WTC11 (cell line): Measurements from ENCODE around the gene ATP5ME. TPM values are rescaled to one million over a fixed set of nuclear protein-coding genes. Genes with fewer than 3 reads are reported as not detected.

ENCODE experiments used
- ATAC-seq: fragments of 200-7000 bp; cut with Tn5 transposase; 2 replicates; pipeline ENCODE4 v1.10.0; 2021; ENCODE audit warnings: mild to moderate bottlenecking, moderate library complexity
- CTCF ChIA-PET: fragments of 300-600 bp; sonication (Branson Sonifier 250); formaldehyde crosslinking; loops from one replicate; lab custom pipeline; 2021; ENCODE audit warnings: antibody characterized with exemption; lab: Charles Lee
- POLR2A ChIA-PET: fragments of 350-600 bp; sonication (Branson Sonifier 250); formaldehyde crosslinking; loops from one replicate; lab custom pipeline; 2021; ENCODE audit warnings: antibody characterized with exemption; lab: Charles Lee
- DNase-seq: peaks from one replicate; pipeline ENCODE4 v3.0.0; 2021; ENCODE audit warnings: low spot score
- H3K27ac Mint-ChIP-seq: 2 replicates; pipeline ENCODE4 v1.8.0; 2021; ENCODE audit warnings: mixed read lengths
- H3K27me3 Mint-ChIP-seq: 2 replicates; pipeline ENCODE4 v1.8.0; 2021; ENCODE audit warnings: low read depth, mild to moderate bottlenecking, moderate library complexity, mixed read lengths
- H3K36me3 Mint-ChIP-seq: 2 replicates; pipeline ENCODE4 v1.8.0; 2021; ENCODE audit warnings: mixed read lengths
- H3K4me1 Mint-ChIP-seq: 2 replicates; pipeline ENCODE4 v1.8.0; 2022; ENCODE audit warnings: mixed read lengths
- H3K4me3 Mint-ChIP-seq: 2 replicates; pipeline ENCODE4 v1.8.0; 2021; ENCODE audit warnings: mild to moderate bottlenecking, moderate library complexity, mixed read lengths
- H3K9me3 Mint-ChIP-seq: 2 replicates; pipeline ENCODE4 v1.8.0; 2021; ENCODE audit warnings: mixed read lengths
- CBFB ChIP-seq: sonication (generic); formaldehyde crosslinking; IDR thresholded peaks from 2 replicates; pipeline ENCODE4 v1.8.1; 2022; ENCODE audit warnings: mild to moderate bottlenecking, low read depth, missing genetic modification reagents
- ERG ChIP-seq: fragments of 250-450 bp; sonication (Bioruptor Pico); IDR thresholded peaks from 2 replicates; pipeline ENCODE4 v1.8.0; 2021; ENCODE audit warnings: mild to moderate bottlenecking
- ESRRA ChIP-seq: sonication (generic); formaldehyde crosslinking; IDR thresholded peaks from 2 replicates; pipeline ENCODE4 v1.8.1; 2022; ENCODE audit warnings: mild to moderate bottlenecking, missing genetic modification reagents, borderline replicate concordance
- FOXK1 ChIP-seq: sonication (generic); formaldehyde crosslinking; IDR thresholded peaks from 2 replicates; pipeline ENCODE4 v1.8.0; 2022; ENCODE audit warnings: mild to moderate bottlenecking, moderate library complexity, missing genetic modification reagents
- FOXP4 ChIP-seq: sonication (generic); formaldehyde crosslinking; IDR thresholded peaks from 2 replicates; pipeline ENCODE4 v1.8.0; 2022; ENCODE audit warnings: mild to moderate bottlenecking, missing genetic modification reagents
- KAT7 ChIP-seq: sonication (generic); formaldehyde crosslinking; IDR thresholded peaks from 2 replicates; pipeline ENCODE4 v1.8.1; 2023; ENCODE audit warnings: missing genetic modification reagents, mild to moderate bottlenecking, borderline replicate concordance
- NFE2L1 ChIP-seq: sonication (generic); formaldehyde crosslinking; IDR thresholded peaks from 2 replicates; pipeline ENCODE4 v1.8.1; 2023; ENCODE audit warnings: missing genetic modification reagents
- NFYB ChIP-seq: sonication (generic); formaldehyde crosslinking; conservative IDR thresholded peaks from 2 replicates; pipeline ENCODE4 v1.8.0; 2022; ENCODE audit warnings: low read depth, missing genetic modification reagents
- NR1H2 ChIP-seq: sonication (generic); formaldehyde crosslinking; IDR thresholded peaks from 2 replicates; pipeline ENCODE4 v1.9.0; 2021; ENCODE audit warnings: mild to moderate bottlenecking, moderate library complexity, missing genetic modification reagents
- RORB ChIP-seq: fragments of 250-450 bp; sonication (Bioruptor Pico); IDR thresholded peaks from 2 replicates; pipeline ENCODE4 v1.9.0; 2021; ENCODE audit warnings: mild to moderate bottlenecking
- STAT6 ChIP-seq: sonication (generic); formaldehyde crosslinking; conservative IDR thresholded peaks from 2 replicates; pipeline ENCODE4 v1.8.1; 2023; ENCODE audit warnings: mild to moderate bottlenecking, low read depth, missing genetic modification reagents, moderate library complexity
- TEAD4 ChIP-seq: sonication (generic); formaldehyde crosslinking; IDR thresholded peaks from 2 replicates; pipeline ENCODE4 v1.8.0; 2022; ENCODE audit warnings: mild to moderate bottlenecking, missing genetic modification reagents
- ZNF219 ChIP-seq: sonication (generic); formaldehyde crosslinking; IDR thresholded peaks from 2 replicates; pipeline ENCODE4 v1.8.0; 2023; ENCODE audit warnings: missing genetic modification reagents, mild to moderate bottlenecking, borderline replicate concordance
- ZNF263 ChIP-seq: sonication (generic); formaldehyde crosslinking; IDR thresholded peaks from 2 replicates; pipeline ENCODE4 v1.8.1; 2022; ENCODE audit warnings: low read depth, mild to moderate bottlenecking, moderate library complexity, missing genetic modification reagents
- ZNF416 ChIP-seq: fragments of 250-450 bp; sonication (Bioruptor Pico); IDR thresholded peaks from 2 replicates; pipeline ENCODE4 v1.9.0; 2021; ENCODE audit warnings: mild to moderate bottlenecking, inconsistent platforms
- ZNF512 ChIP-seq: sonication (generic); formaldehyde crosslinking; IDR thresholded peaks from 2 replicates; pipeline ENCODE4 v1.8.1; 2022; ENCODE audit warnings: missing genetic modification reagents, borderline replicate concordance
- total RNA-seq: library from RNA; stranded (reverse); gene quantifications from 3 replicates; pipeline ENCODE4 v1.2.3, GENCODE V29; 2021

Gene ATP5ME
- total RNA-seq, 1 experiment from 2014 or later, result 468 TPM

GRCh38 chr4:663046-663437 is 11.0 kb downstream of the ATP5ME start:
- ATAC-seq, result no peak; the same call in 1 of the 2 replicates
- H3K4me1 Mint-ChIP-seq, result peaks cover 3% of the 10 kb centered on the region
- H3K36me3 Mint-ChIP-seq, result peaks cover 4% of the 10 kb centered on the region
- H3K4me3 Mint-ChIP-seq, result peak overlapping the region; percentile 67
- no peak for DNase-seq
- peaks cover 9% of the 10 kb centered on the region; the same call in 1 of the 2 replicates for H3K9me3 Mint-ChIP-seq
- ChIA-PET POLR2A (interaction anchor here (0.6 to 0.7 kb wide), 3 partner anchors 10 to 52 kb away, joined by 3 read pairs; no protein-coding TSS in a partner anchor), CTCF (interaction anchor here (1.6 to 2.6 kb wide), 3 partner anchors 11 to 60 kb away, joined by 12 to 17 read pairs (median 13); partner anchors contain the start of genes ATP5ME and MYL5)
- H3K27me3 Mint-ChIP-seq, result no peaks in the 10 kb centered on the region; the same call in 1 of the 2 replicates
- TF ChIP-seq ESRRA (CRISPR knock-in tag), result no peak
- TF ChIP-seq FOXK1 (CRISPR knock-in tag), result no peak
- no peak for TF ChIP-seq TEAD4 (CRISPR knock-in tag)
- no peak for TF ChIP-seq ZNF416
- TF ChIP-seq ZNF512, result no peak
- no peak for TF ChIP-seq RORB
- TF ChIP-seq ZNF219 (CRISPR knock-in tag), result no peak
- TF ChIP-seq ERG (CRISPR knock-in tag), result no peak
- no peak for TF ChIP-seq NFE2L1
- H3K27ac Mint-ChIP-seq, result no peak overlapping the region

GRCh38 chr4:661881-662761 is 12.0 kb downstream of the ATP5ME start:
- Mint-ChIP-seq H3K4me1 (peaks cover 3% of the 10 kb centered on the region), H3K36me3 (peaks cover 4% of the 10 kb centered on the region), H3K9me3 (peaks cover 9% of the 10 kb centered on the region; the same call in 1 of the 2 replicates), H3K4me3 (peak overlapping the region; percentile 67), H3K27ac (no peak overlapping the region), H3K27me3 (no peaks in the 10 kb centered on the region; the same call in 1 of the 2 replicates)
- no peak for DNase-seq
- no peak for ATAC-seq
- TF ChIP-seq NFYB (CRISPR knock-in tag), result no peak
- TF ChIP-seq FOXP4, result no peak
- TF ChIP-seq KAT7 (CRISPR knock-in tag), result no peak
- no peak for TF ChIP-seq STAT6 (CRISPR knock-in tag)
- TF ChIP-seq CBFB (CRISPR knock-in tag), result no peak
- TF ChIP-seq NR1H2 (CRISPR knock-in tag), result 0 out of 2 replicates have a peak, but pooled peaks have one; percentile 15
- no peak for TF ChIP-seq ZNF219 (CRISPR knock-in tag)
- TF ChIP-seq ZNF263 (CRISPR knock-in tag), result no peak
- CTCF ChIA-PET, result interaction anchor here (0.6 kb wide), 1 partner anchor 28 kb away, joined by 3 read pairs; no protein-coding TSS in a partner anchor
- POLR2A ChIA-PET, result interaction anchor here (0.6 kb wide), 1 partner anchor 18 kb away, joined by 3 read pairs; no protein-coding TSS in a partner anchor
